Measurements from ENCODE around the gene ZNF217.

- no peak for TF ChIP-seq CTCF (IDR thresholded peaks at IDR 0.05 in 2 of 3, conservative IDR thresholded peaks at IDR 0.05 in 1 of 3; ENCODE audit: control insufficient read depth in 2 of 3, extremely low read depth in 1 of 3, insufficient read depth in 1 of 3, low read depth in 3 of 3, low read length in 3 of 3)
- TF ChIP-seq RBBP5 (conservative IDR thresholded peaks at IDR 0.05): no peak
- no peak for TF ChIP-seq POLR2AphosphoS5 (IDR thresholded peaks at IDR 0.05; ENCODE audit: low read length)
- no peak for TF ChIP-seq SMAD1 (IDR thresholded peaks at IDR 0.05; ENCODE audit: low read depth, partially characterized antibody)
Measured at GRCh38 chr20:53606364-53606985, 12.8 kb upstream of the ZNF217 start.

Measured in GM12878 (cell line).